HG03442 (cell line): Measurements from ENCODE around the gene NT5C1B.

Experiments
- ATAC-seq: cut with Tn5 transposase; IDR thresholded peaks from one replicate; pipeline ENCODE4 v1.9.1; 2021; ENCODE audit warnings: mild to moderate bottlenecking, moderate library complexity; ENCODE audit not compliant: unreplicated experiment

Gene NT5C1B

GRCh38 chr2:18518116-18519111 is 71.0 kb downstream of the NT5C1B start:
- no peak for ATAC-seq

GRCh38 chr2:18517386-18517785 is 72.0 kb downstream of the NT5C1B start:
- no peak for ATAC-seq

- ATAC-seq, result no peak
These were observed 73.3 kb downstream of the NT5C1B start for GRCh38 chr2:18516112-18516511.

DNA sequence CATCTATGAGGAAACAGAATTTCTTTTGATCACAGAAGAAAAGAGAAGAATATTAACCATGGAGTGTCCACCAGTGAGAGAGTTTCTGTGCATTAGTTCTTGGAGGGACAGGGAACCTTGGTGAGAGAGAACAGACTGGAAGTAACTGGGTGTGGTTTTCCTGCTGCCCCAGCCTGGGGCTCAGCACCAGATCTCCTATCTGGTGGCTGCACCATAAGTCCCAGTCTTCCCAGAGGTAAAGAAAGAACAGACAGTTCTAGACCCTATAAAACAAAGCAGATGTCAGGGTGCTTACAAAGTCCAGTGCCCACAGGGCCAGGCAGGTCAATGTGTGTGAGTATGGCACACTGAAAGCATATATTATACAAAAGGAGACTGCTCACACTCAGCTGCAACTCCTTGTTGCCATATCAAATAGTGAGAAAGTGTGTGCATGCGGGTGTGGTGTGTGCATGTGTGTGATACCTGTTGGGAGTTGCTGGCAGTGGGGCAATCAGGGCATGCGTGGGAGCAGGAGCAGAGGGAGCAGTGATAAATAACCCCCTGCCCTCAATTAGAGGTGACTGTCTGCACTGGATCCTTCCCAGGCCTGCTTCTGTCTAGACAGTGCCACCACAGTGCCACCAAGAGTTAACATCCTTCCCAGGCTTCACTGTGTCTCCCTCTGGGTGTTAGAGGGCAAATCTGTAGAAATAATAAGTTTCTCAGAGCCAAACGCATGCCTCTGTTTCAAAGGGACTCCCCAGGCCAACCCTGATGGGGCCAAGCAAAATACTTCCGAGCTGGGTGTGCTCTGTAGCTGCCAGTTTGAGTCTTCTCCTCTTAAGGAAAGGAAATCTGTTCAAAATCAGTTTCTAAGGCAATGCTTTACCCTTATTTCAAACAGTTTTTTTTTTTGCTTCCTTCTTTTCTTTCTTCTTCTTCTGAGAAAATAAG is 74.6 kb downstream of the NT5C1B start:
- no peak for ATAC-seq
